GM12864 (cell line): ENCODE results near the gene C1orf115.
"Not testable (repeated sequence)": the region's sequence is repeated elsewhere in the genome, so short reads cannot be mapped to it uniquely, and the experiment has no call there.

Experiments used
- DNase-seq: peaks from one replicate; pipeline ENCODE4 v3.0.0-alpha.2; 2011; ENCODE audit warnings: low read depth
- H3K4me3 ChIP-seq: 2 replicates; pipeline ENCODE4 v1.5.1; 2011; ENCODE audit warnings: mild to moderate bottlenecking, low read depth, low read length, control low read depth
- CTCF ChIP-seq: IDR thresholded peaks from 2 replicates; pipeline ENCODE4 v1.5.1; 2011; ENCODE audit warnings: low read depth, mild to moderate bottlenecking, moderate library complexity, low read length, control low read depth, inconsistent platforms; ENCODE audit errors: missing control alignments

Gene C1orf115

GRCh38 chr1:220707160-220707559, 17.0 kb downstream of the C1orf115 start:
- DNase-seq: no peak
- no peak overlapping the region for H3K4me3 ChIP-seq
- TF ChIP-seq CTCF: no peak

- H3K4me3 ChIP-seq: no peak overlapping the region
- no peak for TF ChIP-seq CTCF
- no peak for DNase-seq
These were observed 18.1 kb downstream of the C1orf115 start for GRCh38 chr1:220708244-220708643.

DNA sequence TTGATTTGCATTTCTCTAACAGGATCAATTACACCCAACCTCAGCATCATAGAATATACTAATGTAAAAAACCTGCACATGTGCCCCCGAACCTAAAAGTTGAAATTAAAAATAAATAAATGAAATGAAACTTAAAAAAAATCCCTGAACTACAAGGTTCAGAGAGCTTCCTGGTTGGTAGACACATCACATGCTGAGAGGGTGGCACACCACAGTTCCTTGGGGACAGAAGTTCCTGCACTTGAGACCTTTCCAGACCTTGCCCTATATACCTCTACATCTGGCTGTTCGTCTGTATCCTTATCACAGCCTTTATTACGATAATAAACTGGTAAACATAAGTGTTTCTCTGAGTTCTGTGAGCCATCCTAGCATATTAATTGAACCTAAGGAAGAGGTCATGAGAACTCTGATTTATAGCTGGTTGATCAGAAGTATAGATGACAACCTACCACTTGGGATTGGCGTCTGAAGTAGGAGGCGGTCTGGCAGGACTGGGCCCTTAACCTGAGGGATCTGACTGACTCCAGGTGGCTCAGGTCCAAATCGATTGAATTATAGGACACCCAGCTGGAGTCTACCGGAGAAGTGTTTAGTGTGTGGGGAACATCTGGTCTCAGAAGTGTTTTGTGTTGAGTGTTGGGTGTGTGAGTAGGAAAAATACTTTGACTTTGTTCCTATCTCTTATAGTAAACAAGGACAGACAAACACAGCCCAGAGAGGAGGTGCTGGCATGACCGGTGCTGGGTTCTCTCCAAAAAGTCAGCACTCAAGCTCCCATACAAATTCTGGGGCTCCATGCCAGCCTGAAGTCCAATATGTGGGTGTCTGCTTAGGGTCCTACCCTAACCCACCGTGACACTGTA, 19.0 kb downstream of the C1orf115 start:
- no peak for TF ChIP-seq CTCF
- DNase-seq: no peak
- H3K4me3 ChIP-seq: no peak overlapping the region

DNA sequence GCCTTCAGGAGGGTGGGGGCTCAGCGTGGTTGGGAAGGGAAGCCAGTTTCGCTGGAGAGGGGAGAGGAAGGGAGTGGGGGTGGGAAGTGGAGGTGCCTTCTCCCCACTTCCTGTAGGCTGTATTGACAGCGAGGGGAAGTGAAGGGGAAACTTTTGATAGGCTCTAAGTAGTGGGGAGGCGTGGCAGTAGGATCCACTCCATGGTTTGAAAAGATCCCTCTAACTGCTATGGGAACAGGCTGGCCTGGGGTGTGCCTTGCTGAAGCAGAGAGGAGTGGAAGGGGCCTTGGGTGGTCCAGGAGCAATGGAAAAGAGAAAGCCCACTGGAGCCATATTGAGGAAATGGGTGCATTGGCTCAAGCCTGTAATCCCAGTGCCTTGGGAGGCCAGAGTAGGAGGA, 20.2 kb downstream of the C1orf115 start:
- TF ChIP-seq CTCF: no peak
- no peak for DNase-seq
- no peak overlapping the region for H3K4me3 ChIP-seq

DNA sequence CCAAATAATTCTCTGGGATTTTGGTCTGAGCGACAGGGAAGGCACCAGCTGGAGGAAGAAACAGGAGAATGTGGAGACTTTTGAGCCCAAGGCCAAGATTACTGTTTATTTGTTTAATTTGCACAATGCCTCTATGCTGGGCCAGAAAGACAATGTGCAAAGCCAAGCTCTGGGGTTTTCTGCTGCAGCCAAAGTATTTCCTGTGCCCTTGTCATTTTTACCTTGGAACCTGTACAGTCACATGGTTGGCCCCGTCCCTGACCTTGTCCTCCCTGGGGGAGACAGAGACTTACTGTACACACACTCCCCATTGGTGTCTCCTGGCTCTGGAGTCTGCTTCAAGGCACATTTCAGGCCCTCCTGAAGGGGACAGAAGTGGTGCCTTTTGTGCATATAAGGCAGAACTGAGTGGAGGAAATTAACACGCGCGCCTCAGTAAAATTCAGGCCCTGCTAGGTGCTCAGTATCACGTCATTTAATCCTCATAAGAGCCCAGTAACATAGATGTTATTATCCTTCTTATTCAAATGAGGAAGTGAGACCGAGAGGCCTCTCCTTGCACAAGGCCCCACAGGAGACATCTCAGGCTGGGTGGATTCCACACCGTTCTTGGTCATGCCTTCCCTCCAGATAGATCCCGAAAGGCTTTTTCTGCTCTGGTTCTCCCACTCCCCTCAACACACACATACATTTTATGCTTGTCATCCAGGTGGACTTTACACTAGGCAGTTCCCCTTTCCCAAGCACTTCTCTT, 21.1 kb downstream of the C1orf115 start:
- H3K4me3 ChIP-seq: no peak overlapping the region
- TF ChIP-seq CTCF: no peak
- no peak for DNase-seq

DNA sequence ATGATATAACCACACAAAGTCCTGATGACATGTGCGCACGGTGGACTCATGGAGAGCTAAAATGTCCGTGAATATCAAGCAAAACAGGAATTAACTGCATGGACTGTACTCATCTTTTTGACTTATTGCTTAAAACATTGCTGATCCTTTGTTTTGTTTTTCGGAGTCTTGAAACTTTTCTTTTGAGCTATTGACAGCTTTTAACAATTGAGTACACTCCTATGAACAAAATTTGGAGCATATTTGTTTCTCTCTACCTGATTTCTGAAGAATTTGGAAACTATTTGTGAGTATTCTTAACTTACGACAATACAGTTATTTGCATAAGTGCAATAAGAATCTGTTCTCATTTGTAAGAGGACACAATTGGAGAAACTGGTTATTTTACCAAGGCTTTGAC, 25.8 kb downstream of the C1orf115 start:
- not testable (repeated sequence) for H3K4me3 ChIP-seq, DNase-seq

GRCh38 chr1:220717800-220718640, 27.9 kb downstream of the C1orf115 start:
- no peak overlapping the region for H3K4me3 ChIP-seq
- DNase-seq: no peak
- TF ChIP-seq CTCF: no peak

GRCh38 chr1:220721266-220721665, 31.1 kb downstream of the C1orf115 start:
- H3K4me3 ChIP-seq, DNase-seq: not testable (repeated sequence)
